A549 treated with GW870086 at 1 μM for 4 hours (cell line): ENCODE data around the gene RPL36AL. TPM values are rescaled to one million over a fixed set of nuclear protein-coding genes. Genes with fewer than 3 reads are reported as not detected.

Experiments used
- total RNA-seq: library from RNA; stranded (reverse); fragments of 200-300 nt; extraction: Qiagen RNA extraction; gene quantifications from 5 replicates; pipeline ENCODE4 v1.2.3, GENCODE V29; 2022; ENCODE audit warnings: low read depth

The RPL36AL gene
- 397 to 518 TPM (median 440 TPM) in 5 replicates for total RNA-seq

GRCh38 chr14:49620182-49621113 lies at the start of gene RPL36AL, which contains the start of gene MGAT2:
TSS of gene RPL36AL (minus strand) at chr14:49620626. CDS start at chr14:49619104, 1,522 bp downstream.
TSS of gene MGAT2 (plus strand) at chr14:49620799. CDS start at chr14:49621269, 470 bp downstream.

GRCh38 chr14:49634547-49635334 lies 14.3 kb upstream of the RPL36AL start, which contains the start of gene DNAAF2:
TSS of gene DNAAF2 (minus strand) at chr14:49635244. CDS start at chr14:49635149, 95 bp downstream.

GRCh38 chr14:49598485-49599300 lies 21.7 kb downstream of the RPL36AL start, which contains the start of gene LRR1:
TSS of gene LRR1 (plus strand) at chr14:49598940. CDS start at chr14:49599021, 81 bp downstream.

GRCh38 chr14:49585803-49586672 lies 34.4 kb downstream of the RPL36AL start, which contains the start of gene RPS29:
TSS of gene RPS29 (minus strand) at chr14:49586380. CDS start at chr14:49586346, 34 bp downstream.

Other genes with a start within 250 kb of the RPL36AL start
- gene RPS29, start 34.2 kb downstream of the RPL36AL start, total RNA-seq: 4,091 to 5,477 TPM (median 4,625 TPM) in 5 replicates
- 47.0 to 52.7 TPM (median 51.8 TPM) in 5 replicates for gene LRR1, start 21.7 kb downstream of the RPL36AL start, total RNA-seq
- gene MGAT2, start 173 bp upstream of the RPL36AL start, total RNA-seq: 47.0 to 53.9 TPM (median 50.2 TPM) in 5 replicates
- gene DNAAF2, start 14.6 kb upstream of the RPL36AL start, total RNA-seq: 10.5 to 12.3 TPM (median 11.6 TPM) in 5 replicates
- gene POLE2, start 67.6 kb upstream of the RPL36AL start, total RNA-seq: 11.6 to 15.7 TPM (median 14.3 TPM) in 5 replicates
- 0.16 to 0.25 TPM (median 0.21 TPM) in 4 of 5 replicates, not detected in the other for gene KLHDC1, start 72.5 kb upstream of the RPL36AL start, total RNA-seq
- gene KLHDC2, start 147.5 kb upstream of the RPL36AL start, total RNA-seq: 28.6 to 37.9 TPM (median 32.1 TPM) in 5 replicates
- gene NEMF, start 232.2 kb upstream of the RPL36AL start, total RNA-seq: 25.1 to 37.2 TPM (median 33.4 TPM) in 5 replicates